Bronchial epithelial cell (primary cell): ENCODE data around the gene SLC25A25. TPM values are rescaled to one million over a fixed set of nuclear protein-coding genes. Genes with fewer than 3 reads are reported as not detected.

Source experiments
- DNase-seq: peaks from one replicate; pipeline ENCODE4 v3.0.0-alpha.2; 2010; ENCODE audit warnings: low read depth
- FAIRE-seq: peaks from 2 replicates; lab custom pipeline; 2011; peaks lifted over from hg19 to GRCh38; lab: Jason Lieb, UNC
- H3K27me3 ChIP-seq: 2 replicates; pipeline ENCODE4 v1.5.1; 2011; ENCODE audit warnings: low read length; ENCODE audit not compliant: control insufficient read depth, insufficient read depth
- H3K36me3 ChIP-seq: 2 replicates; pipeline ENCODE4 v1.5.1; 2011; ENCODE audit warnings: low read length; ENCODE audit not compliant: control insufficient read depth, insufficient read depth
- H3K4me3 ChIP-seq: 2 replicates; pipeline ENCODE4 v1.5.1; 2011; ENCODE audit warnings: mild to moderate bottlenecking, low read depth, low read length, control low read depth
- total RNA-seq: library from RNA; depleted of rRNA; stranded (reverse); fragments of >200 nt; gene quantifications from 2 replicates; pipeline ENCODE4 v1.2.1, GENCODE V29; 2014
- TF ChIP-seq, protein P1 (sequence below): IDR thresholded peaks from 2 replicates; pipeline ENCODE4 v1.5.1; 2011; ENCODE audit warnings: mild to moderate bottlenecking, moderate library complexity, low read length, control low read depth, inconsistent platforms; ENCODE audit not compliant: insufficient read depth, severe bottlenecking

The SLC25A25 gene
- total RNA-seq, 1 donor from 2014 or later = 12.6 TPM

DNA sequence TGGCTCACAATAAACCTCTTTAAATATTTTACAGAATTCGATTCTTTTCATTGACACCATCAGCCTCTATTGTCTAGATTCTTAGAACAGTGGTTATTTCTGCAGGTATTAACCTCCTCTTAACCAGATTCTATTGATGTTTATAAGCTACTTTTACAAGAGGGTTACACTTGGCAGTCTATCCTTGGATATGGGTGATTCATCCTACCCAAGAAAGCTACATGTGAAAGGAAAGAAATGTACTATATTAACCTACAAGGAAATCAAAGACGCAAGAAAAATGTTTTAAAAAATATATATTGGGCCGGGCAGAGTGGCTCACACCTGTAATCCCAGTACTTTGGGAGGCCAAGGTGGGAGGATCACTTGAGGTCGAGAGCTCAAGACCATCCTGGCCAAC lies 16.7 kb downstream of the SLC25A25 start:
- TF ChIP-seq, protein P1, sequence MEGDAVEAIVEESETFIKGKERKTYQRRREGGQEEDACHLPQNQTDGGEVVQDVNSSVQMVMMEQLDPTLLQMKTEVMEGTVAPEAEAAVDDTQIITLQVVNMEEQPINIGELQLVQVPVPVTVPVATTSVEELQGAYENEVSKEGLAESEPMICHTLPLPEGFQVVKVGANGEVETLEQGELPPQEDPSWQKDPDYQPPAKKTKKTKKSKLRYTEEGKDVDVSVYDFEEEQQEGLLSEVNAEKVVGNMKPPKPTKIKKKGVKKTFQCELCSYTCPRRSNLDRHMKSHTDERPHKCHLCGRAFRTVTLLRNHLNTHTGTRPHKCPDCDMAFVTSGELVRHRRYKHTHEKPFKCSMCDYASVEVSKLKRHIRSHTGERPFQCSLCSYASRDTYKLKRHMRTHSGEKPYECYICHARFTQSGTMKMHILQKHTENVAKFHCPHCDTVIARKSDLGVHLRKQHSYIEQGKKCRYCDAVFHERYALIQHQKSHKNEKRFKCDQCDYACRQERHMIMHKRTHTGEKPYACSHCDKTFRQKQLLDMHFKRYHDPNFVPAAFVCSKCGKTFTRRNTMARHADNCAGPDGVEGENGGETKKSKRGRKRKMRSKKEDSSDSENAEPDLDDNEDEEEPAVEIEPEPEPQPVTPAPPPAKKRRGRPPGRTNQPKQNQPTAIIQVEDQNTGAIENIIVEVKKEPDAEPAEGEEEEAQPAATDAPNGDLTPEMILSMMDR = no peak
- H3K27me3 ChIP-seq = no peaks in the 10 kb centered on the region
- no peak overlapping the region for H3K4me3 ChIP-seq
- FAIRE-seq (no peak), DNase-seq (no peak)
- no peaks in the 10 kb centered on the region for H3K36me3 ChIP-seq

DNA sequence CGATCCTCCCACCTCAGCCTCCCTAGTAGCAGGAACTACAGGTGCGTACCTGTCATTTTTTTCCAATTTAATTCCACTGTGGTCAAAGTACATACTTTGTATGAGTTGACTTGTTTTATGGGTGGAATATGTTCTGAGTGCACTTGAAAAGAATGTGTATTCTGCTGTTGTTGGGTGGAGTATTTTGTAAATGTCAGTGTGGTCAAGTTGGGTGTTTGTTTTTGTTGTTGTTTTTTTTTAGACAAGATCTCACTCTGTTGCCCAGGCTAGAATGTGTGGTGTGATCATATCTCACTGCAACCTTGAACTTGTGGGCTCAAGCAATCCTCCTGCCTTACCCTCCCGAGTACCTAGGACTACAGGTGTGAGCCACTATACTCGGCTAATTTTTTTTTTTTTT lies 17.9 kb downstream of the SLC25A25 start:
- DNase-seq (no peak), FAIRE-seq (no peak)
- Histone ChIP-seq H3K27me3 (no peaks in the 10 kb centered on the region), H3K36me3 (no peaks in the 10 kb centered on the region), H3K4me3 (no peak overlapping the region)
- TF ChIP-seq, protein P1 = no peak

GRCh38 chr9:128087262-128087661 lies 19.2 kb downstream of the SLC25A25 start:
- Histone ChIP-seq H3K4me3 (no peak overlapping the region), H3K27me3 (no peaks in the 10 kb centered on the region), H3K36me3 (no peaks in the 10 kb centered on the region)
- FAIRE-seq (no peak), DNase-seq (no peak)
- TF ChIP-seq, protein P1 = no peak

- TF ChIP-seq, protein P1 = no peak
- no peaks in the 10 kb centered on the region for H3K36me3 ChIP-seq
- DNase-seq = no peak
- no peaks in the 10 kb centered on the region for H3K27me3 ChIP-seq
- FAIRE-seq = no peak
- H3K4me3 ChIP-seq = no peak overlapping the region
These were observed 20.4 kb downstream of the SLC25A25 start for GRCh38 chr9:128088253-128088945.

DNA sequence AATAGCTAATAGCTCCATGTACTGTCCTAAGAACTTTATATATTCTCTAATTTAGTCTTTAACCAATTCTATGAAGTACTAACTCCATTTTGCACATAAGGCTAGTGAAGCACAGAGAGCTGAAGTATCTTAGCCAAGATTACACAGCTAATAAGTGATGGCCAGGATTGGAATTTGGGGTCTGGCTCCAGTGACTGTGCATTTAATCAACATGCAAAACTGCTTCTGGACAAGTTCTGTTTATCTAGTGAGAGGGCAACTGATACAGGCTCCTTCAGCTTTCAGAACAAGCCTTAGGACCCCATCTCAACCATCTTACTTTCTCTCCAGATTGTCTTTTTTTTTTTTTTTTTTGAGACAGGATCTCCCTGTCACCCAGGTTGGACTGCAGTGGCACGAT lies 21.3 kb downstream of the SLC25A25 start:
- Histone ChIP-seq H3K4me3 (no peak overlapping the region), H3K36me3 (no peaks in the 10 kb centered on the region), H3K27me3 (no peaks in the 10 kb centered on the region)
- FAIRE-seq (no peak), DNase-seq (no peak)
- TF ChIP-seq, protein P1 = no peak

DNA sequence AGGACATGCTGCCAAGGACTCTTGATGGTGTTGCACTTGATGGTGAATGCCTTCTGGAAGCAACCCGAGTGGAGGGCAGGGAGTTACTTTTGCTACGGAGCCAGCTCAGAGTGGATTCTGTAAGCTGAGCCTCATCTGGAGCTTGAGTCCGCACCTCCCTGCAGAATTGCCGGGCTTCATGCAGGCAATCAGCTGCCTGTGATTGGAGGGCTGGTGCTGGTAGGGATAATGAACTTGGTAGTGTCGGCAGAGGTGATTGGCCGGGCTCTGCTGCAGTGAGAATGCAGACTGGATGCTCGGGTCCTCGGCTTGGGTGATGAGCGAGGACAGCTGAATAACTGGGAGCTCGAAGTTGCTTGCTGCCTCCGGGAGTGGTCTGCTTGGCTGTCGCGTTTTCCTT lies 23.1 kb downstream of the SLC25A25 start:
- Histone ChIP-seq H3K27me3 (no peaks in the 10 kb centered on the region), H3K4me3 (no peak overlapping the region), H3K36me3 (no peaks in the 10 kb centered on the region)
- TF ChIP-seq, protein P1 = no peak
- FAIRE-seq (no peak), DNase-seq (no peak)
